ENCODE results near the gene SYNPR. TPM values are rescaled to one million over a fixed set of nuclear protein-coding genes. Genes with fewer than 3 reads are reported as not detected.

Gene SYNPR
- total and polyA plus RNA-seq, 12 donors, result 0.01 to 0.71 (median 0.43) TPM; not detected in 7

- Histone ChIP-seq H3K36me3 (no peaks in the 10 kb centered on the region), H3K4me3 (no peak overlapping the region), H3K27me3 (peaks cover 0 to 5% (median 0%) of the 10 kb centered on the region in 7 donors), H3K27ac (no peak overlapping the region), H3K4me1 (no peaks in the 10 kb centered on the region), H3K9me3 (no peaks in the 10 kb centered on the region)
- TF ChIP-seq CTCF (IDR thresholded peaks at IDR 0.05), result no peak
- WGBS, 2 donors, result 72 to 77% methylated on average over 4 of the region's 4 CpGs
- ATAC-seq (no peak), DNase-seq (no peak)
- intact Hi-C loops (cut with DNase I), result no loop called here
Observed at GRCh38 chr3:63528325-63529000, 250.4 kb downstream of the SYNPR start.

- intact Hi-C loops (cut with DNase I), result no loop called here
- no peak overlapping the region for H3K4me3 ChIP-seq
Observed at GRCh38 chr3:63532521-63532920, 254.4 kb downstream of the SYNPR start.

GRCh38 chr3:63538919-63539318 is 260.8 kb downstream of the SYNPR start:
- H3K36me3 ChIP-seq, result no peaks in the 10 kb centered on the region
- no peaks in the 10 kb centered on the region for H3K9me3 ChIP-seq
- TF ChIP-seq CTCF (IDR thresholded peaks at IDR 0.05), result no peak
- 78 to 93% methylated on average over 1 of the region's 1 CpG for WGBS, 2 donors
- no peaks in the 10 kb centered on the region for H3K27me3 ChIP-seq
- H3K4me1 ChIP-seq, result peaks cover 0 to 8% (median 0%) of the 10 kb centered on the region in 9 donors
- DNase-seq, result no peak
- ATAC-seq, result no peak
- no peak overlapping the region for H3K27ac ChIP-seq
- intact Hi-C loops (cut with DNase I), result no loop called here
- H3K4me3 ChIP-seq, result no peak overlapping the region

More at GRCh38 chr3:63532521-63532920, 254.4 kb downstream of the SYNPR start:
- no peak for TF ChIP-seq CTCF (IDR thresholded peaks at IDR 0.05)
- Histone ChIP-seq H3K4me1 (no peaks in the 10 kb centered on the region), H3K36me3 (no peaks in the 10 kb centered on the region), H3K27me3 (peaks cover 0 to 5% (median 0%) of the 10 kb centered on the region in 7 donors), H3K9me3 (no peaks in the 10 kb centered on the region), H3K27ac (no peak overlapping the region)
- WGBS, 2 donors, result 82 to 83% methylated on average over 5 of the region's 5 CpGs
- ATAC-seq (no peak), DNase-seq (no peak)

GRCh38 chr3:63555767-63556166 is 277.7 kb downstream of the SYNPR start:
- Histone ChIP-seq H3K27ac (no peak overlapping the region), H3K27me3 (no peaks in the 10 kb centered on the region), H3K9me3 (peaks cover 0 to 4% (median 0%) of the 10 kb centered on the region in 11 donors), H3K4me1 (no peaks in the 10 kb centered on the region), H3K4me3 (no peak overlapping the region), H3K36me3 (no peaks in the 10 kb centered on the region)
- intact Hi-C loops (cut with DNase I), result no loop called here
- no peak for TF ChIP-seq CTCF (IDR thresholded peaks at IDR 0.05)
- WGBS, 2 donors, result 53 to 67% methylated on average over 1 of the region's 1 CpG
- DNase-seq, result no peak
- ATAC-seq, result no peak

All from heart right ventricle (tissue), 16 donors.